Skeletal muscle satellite cell (primary cell): ENCODE data around the gene DYNLT2.

ENCODE experiments used
- H3K27me3 ChIP-seq: 2 replicates; pipeline ENCODE4 v1.7.0; 2013; ENCODE audit warnings: low read length; ENCODE audit not compliant: control insufficient read depth, insufficient read depth
- H3K36me3 ChIP-seq: 2 replicates; pipeline ENCODE4 v1.7.0; 2013; ENCODE audit warnings: mild to moderate bottlenecking, control low read depth, low read length; ENCODE audit not compliant: insufficient read depth
- H3K4me1 ChIP-seq: 2 replicates; pipeline ENCODE4 v1.7.0; 2013; ENCODE audit warnings: low read length; ENCODE audit not compliant: control insufficient read depth, insufficient read depth
- H3K4me2 ChIP-seq: 2 replicates; pipeline ENCODE4 v1.7.0; 2013; ENCODE audit warnings: mild to moderate bottlenecking, low read length
- H3K4me3 ChIP-seq: 2 replicates; pipeline ENCODE4 v1.7.0; 2013; ENCODE audit warnings: low read length
- H3K9ac ChIP-seq: 2 replicates; pipeline ENCODE4 v1.7.0; 2013; ENCODE audit warnings: mild to moderate bottlenecking, low read depth, low read length, moderate library complexity
- H3K9me3 ChIP-seq: replicated peaks from 2 replicates; pipeline ENCODE4 v1.7.0; 2013; ENCODE audit warnings: mild to moderate bottlenecking, control low read depth, low read length

DYNLT2 gene

GRCh38 chr6:169724494-169725124, 26.8 kb downstream of the DYNLT2 start, which contains the start of gene PHF10:
Gene PHF10, minus strand, starts transcription at chr6:169724500. Its CDS starts 569 bp downstream, at chr6:169723931.
- Histone ChIP-seq H3K9me3 (no peaks in the 10 kb centered on the region), H3K9ac (peak within 1 kb of the TSS; percentile 70), H3K36me3 (no peaks in the 10 kb centered on the region), H3K27me3 (no peaks in the 10 kb centered on the region), H3K4me2 (peak within 1 kb of the TSS; percentile 93), H3K4me1 (peaks cover 20% of the 10 kb centered on the region), H3K4me3 (peak within 1 kb of the TSS; percentile 74)

- peak overlapping the region; percentile 70 for H3K4me3 ChIP-seq
- no peaks in the 10 kb centered on the region for H3K36me3 ChIP-seq
- H3K4me1 ChIP-seq: peaks cover 22% of the 10 kb centered on the region
- H3K9ac ChIP-seq: peak overlapping the region; percentile 59
- no peaks in the 10 kb centered on the region for H3K27me3 ChIP-seq
- H3K9me3 ChIP-seq: no peaks in the 10 kb centered on the region
- H3K4me2 ChIP-seq: peak overlapping the region; percentile 61
Measured at GRCh38 chr6:169723991-169724493, 27.3 kb downstream of the DYNLT2 start.

- peak overlapping the region; percentile 74 for H3K4me3 ChIP-seq
- H3K4me2 ChIP-seq: peak overlapping the region; percentile 93
- H3K4me1 ChIP-seq: peaks cover 22% of the 10 kb centered on the region
- no peaks in the 10 kb centered on the region for H3K27me3 ChIP-seq
- peak overlapping the region; percentile 70 for H3K9ac ChIP-seq
- H3K9me3 ChIP-seq: no peaks in the 10 kb centered on the region
- H3K36me3 ChIP-seq: no peaks in the 10 kb centered on the region
Measured at GRCh38 chr6:169723200-169723909, 28.0 kb downstream of the DYNLT2 start.

- H3K9me3 ChIP-seq: no peaks in the 10 kb centered on the region
- H3K9ac ChIP-seq: peak overlapping the region; percentile 70
- peak overlapping the region; percentile 93 for H3K4me2 ChIP-seq
- H3K36me3 ChIP-seq: no peaks in the 10 kb centered on the region
- peaks cover 22% of the 10 kb centered on the region for H3K4me1 ChIP-seq
- H3K27me3 ChIP-seq: no peaks in the 10 kb centered on the region
- H3K4me3 ChIP-seq: peak overlapping the region; percentile 74
Measured at GRCh38 chr6:169722362-169723199, 28.8 kb downstream of the DYNLT2 start.

- no peaks in the 10 kb centered on the region for H3K27me3 ChIP-seq
- H3K9me3 ChIP-seq: no peaks in the 10 kb centered on the region
- no peak overlapping the region for H3K9ac ChIP-seq
- peaks cover 12% of the 10 kb centered on the region for H3K36me3 ChIP-seq
- no peak overlapping the region for H3K4me3 ChIP-seq
- H3K4me1 ChIP-seq: peaks cover 21% of the 10 kb centered on the region
- H3K4me2 ChIP-seq: no peak overlapping the region
Measured at GRCh38 chr6:169720207-169720855, 31.0 kb downstream of the DYNLT2 start.

GRCh38 chr6:169719117-169719516, 32.3 kb downstream of the DYNLT2 start:
- Histone ChIP-seq H3K9me3 (no peaks in the 10 kb centered on the region), H3K4me1 (peaks cover 14% of the 10 kb centered on the region), H3K9ac (no peak overlapping the region), H3K36me3 (peaks cover 21% of the 10 kb centered on the region), H3K4me2 (no peak overlapping the region), H3K4me3 (no peak overlapping the region), H3K27me3 (no peaks in the 10 kb centered on the region)

GRCh38 chr6:169714595-169714994, 36.8 kb downstream of the DYNLT2 start:
- no peaks in the 10 kb centered on the region for H3K9me3 ChIP-seq
- H3K27me3 ChIP-seq: no peaks in the 10 kb centered on the region
- H3K4me1 ChIP-seq: peaks cover 2% of the 10 kb centered on the region
- no peak overlapping the region for H3K9ac ChIP-seq
- H3K4me2 ChIP-seq: no peak overlapping the region
- H3K36me3 ChIP-seq: peaks cover 25% of the 10 kb centered on the region
- no peak overlapping the region for H3K4me3 ChIP-seq

- no peaks in the 10 kb centered on the region for H3K4me1 ChIP-seq
- no peaks in the 10 kb centered on the region for H3K9me3 ChIP-seq
- no peaks in the 10 kb centered on the region for H3K27me3 ChIP-seq
- H3K4me3 ChIP-seq: no peak overlapping the region
- no peak overlapping the region for H3K4me2 ChIP-seq
- peaks cover 25% of the 10 kb centered on the region for H3K36me3 ChIP-seq
- H3K9ac ChIP-seq: no peak overlapping the region
Measured at GRCh38 chr6:169714178-169714577, 37.2 kb downstream of the DYNLT2 start.

GRCh38 chr6:169710009-169710408, 41.4 kb downstream of the DYNLT2 start:
- Histone ChIP-seq H3K9ac (no peak overlapping the region), H3K4me3 (no peak overlapping the region), H3K9me3 (no peaks in the 10 kb centered on the region), H3K36me3 (peaks cover 20% of the 10 kb centered on the region), H3K4me2 (no peak overlapping the region), H3K27me3 (no peaks in the 10 kb centered on the region), H3K4me1 (no peaks in the 10 kb centered on the region)

- no peak overlapping the region for H3K9ac ChIP-seq
- H3K4me1 ChIP-seq: peaks cover 2% of the 10 kb centered on the region
- H3K4me2 ChIP-seq: no peak overlapping the region
- H3K36me3 ChIP-seq: peaks cover 13% of the 10 kb centered on the region
- no peaks in the 10 kb centered on the region for H3K9me3 ChIP-seq
- H3K4me3 ChIP-seq: no peak overlapping the region
- H3K27me3 ChIP-seq: no peaks in the 10 kb centered on the region
Measured at GRCh38 chr6:169709293-169709692, 42.1 kb downstream of the DYNLT2 start.

GRCh38 chr6:169707772-169708171, 43.6 kb downstream of the DYNLT2 start:
- Histone ChIP-seq H3K9ac (no peak overlapping the region), H3K4me2 (no peak overlapping the region)

More at GRCh38 chr6:169707772-169708171, 43.6 kb downstream of the DYNLT2 start:
- no peaks in the 10 kb centered on the region for H3K9me3 ChIP-seq
- no peak overlapping the region for H3K4me3 ChIP-seq
- H3K27me3 ChIP-seq: no peaks in the 10 kb centered on the region
- H3K36me3 ChIP-seq: peaks cover 13% of the 10 kb centered on the region
- H3K4me1 ChIP-seq: peaks cover 17% of the 10 kb centered on the region
